Hematopoietic multipotent progenitor cell treated with erythropoietin and hydrocortisone succinate and interleukin-3 and kit ligand, for 8 days (in vitro differentiated cells): ENCODE results near the gene SEC31A.
"Not testable (repeated sequence)": the region's sequence is repeated elsewhere in the genome, so short reads cannot be mapped to it uniquely, and the experiment has no call there.

Experiments used
- DNase-seq: peaks from one replicate; pipeline ENCODE4 v3.0.0-alpha.2; 2015

The SEC31A gene

GRCh38 chr4:82891707-82892466, 934 bp upstream of the SEC31A start:
- DNase-seq = no peak

GRCh38 chr4:82890528-82890900, 439 bp downstream of the SEC31A start:
- DNase-seq = peak; percentile 62

GRCh38 chr4:82889287-82889686, 1.7 kb downstream of the SEC31A start:
- DNase-seq = no peak

GRCh38 chr4:82886147-82886942, 4.6 kb downstream of the SEC31A start:
- no peak for DNase-seq

GRCh38 chr4:82885410-82885809, 5.5 kb downstream of the SEC31A start:
- DNase-seq = no peak

GRCh38 chr4:82868572-82868971, 22.4 kb downstream of the SEC31A start:
- DNase-seq = no peak

GRCh38 chr4:82866706-82867385, 24.1 kb downstream of the SEC31A start:
- no peak for DNase-seq

DNA sequence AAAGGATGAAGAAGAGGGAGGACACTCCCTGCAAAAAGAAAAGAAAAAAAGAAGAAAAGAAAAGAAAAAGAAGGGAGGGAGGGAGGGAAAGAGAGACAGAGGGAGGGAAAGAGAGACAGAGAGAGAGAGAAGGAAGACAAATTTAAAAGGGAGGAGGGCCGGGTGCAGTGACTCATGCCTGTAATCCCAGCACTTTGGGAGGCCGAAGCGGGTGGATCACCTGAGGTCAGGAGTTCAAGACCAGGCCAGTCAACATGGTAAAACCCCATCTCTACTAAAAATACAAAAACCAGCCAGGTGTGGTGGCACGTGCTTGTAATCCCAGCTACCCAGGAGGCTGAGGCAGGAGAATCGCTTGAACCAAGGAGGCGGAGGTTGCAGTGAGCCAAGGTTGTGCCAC, 24.9 kb downstream of the SEC31A start:
- DNase-seq = not testable (repeated sequence)

DNA sequence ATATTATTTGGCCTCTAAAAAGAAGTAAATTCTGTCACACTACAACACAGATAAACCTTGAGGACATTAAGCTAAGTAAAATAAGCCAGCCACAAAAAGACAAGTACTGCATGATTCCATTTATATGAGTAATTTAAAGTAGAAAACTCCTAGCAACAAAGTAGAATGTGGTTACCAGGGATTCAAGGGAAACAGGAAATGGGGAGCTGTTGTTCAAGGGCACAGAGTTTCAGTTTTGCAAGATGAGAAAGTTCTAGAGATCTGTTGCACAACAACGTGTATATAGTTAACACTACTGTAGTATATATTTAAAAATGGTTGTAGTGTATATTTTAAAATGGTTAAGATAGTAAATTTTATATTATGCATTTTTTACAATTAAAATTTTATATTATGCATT, 25.4 kb downstream of the SEC31A start:
- DNase-seq = peak; percentile 14

GRCh38 chr4:82864336-82864979, 26.5 kb downstream of the SEC31A start:
- no peak for DNase-seq

DNA sequence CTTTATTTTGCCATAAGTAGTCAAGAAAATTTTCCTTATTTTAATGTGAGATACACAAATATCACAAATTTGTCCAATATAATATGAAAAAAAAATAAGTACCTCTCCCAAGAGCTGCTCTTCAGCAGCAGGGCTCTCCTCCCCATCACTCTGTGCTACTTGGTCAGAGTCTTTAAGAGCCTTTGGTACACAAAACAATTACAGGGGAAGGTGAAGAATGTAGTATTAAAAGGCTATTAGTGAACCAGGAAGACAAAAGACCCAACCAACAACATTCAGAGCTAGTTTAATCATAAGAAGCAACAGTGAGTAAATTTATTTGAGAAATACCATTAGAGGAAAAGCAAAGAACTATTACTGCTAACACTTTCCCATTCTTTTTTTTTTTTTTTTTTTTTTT, 29.4 kb downstream of the SEC31A start:
- DNase-seq = no peak

GRCh38 chr4:82860487-82860886, 30.5 kb downstream of the SEC31A start:
- not testable (repeated sequence) for DNase-seq

DNA sequence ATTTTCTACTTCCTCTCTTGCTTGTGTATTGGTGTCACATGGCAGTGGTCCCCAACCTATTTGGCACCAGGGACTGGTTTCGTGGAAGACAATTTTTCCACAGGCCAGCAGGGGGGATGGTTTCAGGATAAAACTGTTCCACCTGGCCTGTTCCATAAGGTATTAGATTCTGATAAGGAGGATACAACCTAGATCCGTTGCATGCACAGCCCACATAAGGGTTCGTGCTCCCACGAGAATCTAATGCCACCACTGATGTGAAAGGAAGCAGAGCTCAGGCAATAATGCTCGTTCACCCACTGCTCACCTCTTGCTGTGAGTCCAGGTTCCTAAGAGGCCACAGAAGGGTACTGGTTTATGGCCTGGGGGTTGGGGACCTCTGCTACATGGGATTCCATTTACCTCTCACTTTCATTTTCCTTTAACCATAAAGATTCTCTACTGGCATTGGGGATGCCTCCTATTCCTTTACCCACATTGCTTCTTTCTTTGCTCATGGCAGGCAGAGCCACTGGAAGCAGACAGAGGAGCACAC, 38.1 kb downstream of the SEC31A start:
- no peak for DNase-seq

DNA sequence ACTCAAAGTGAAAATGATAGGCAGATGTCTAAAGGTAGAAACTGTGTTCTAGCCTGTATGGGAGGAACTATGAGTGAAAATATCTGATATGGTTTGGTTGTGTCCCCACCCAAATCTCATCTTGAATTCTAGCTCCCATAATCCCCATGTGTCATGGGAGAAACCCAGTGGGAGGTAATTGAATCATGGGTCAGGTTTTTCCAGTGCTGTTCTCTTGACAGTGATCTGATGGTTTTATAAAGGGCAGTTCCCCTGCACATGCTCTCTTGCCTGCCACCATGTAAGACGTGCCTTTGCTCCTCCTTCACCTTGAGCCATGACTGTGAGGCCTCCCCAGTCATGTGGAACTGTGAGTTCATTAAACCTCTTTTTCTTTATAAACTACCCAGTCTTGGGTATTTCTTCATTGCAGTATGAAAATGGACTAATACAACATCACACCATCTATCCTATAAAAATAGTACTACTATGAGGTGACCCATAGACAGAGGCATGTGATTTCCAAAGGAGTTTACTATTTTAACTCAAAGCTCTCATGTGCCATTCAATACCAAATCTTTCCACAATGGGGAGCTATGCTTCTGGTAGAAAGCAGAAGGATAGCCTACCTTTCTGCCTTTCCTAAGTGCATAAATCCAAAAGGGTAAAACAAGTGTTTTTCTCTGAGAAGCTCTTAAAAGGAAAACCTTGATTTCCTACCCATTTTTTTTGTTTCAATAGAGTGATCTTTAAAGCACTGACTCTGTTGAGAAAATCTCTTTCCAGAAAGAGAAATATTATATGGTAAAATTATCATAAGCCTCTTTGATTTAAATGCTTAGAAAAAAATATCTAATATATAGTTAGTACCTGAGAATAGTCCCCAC, 38.8 kb downstream of the SEC31A start:
- peak; percentile 66 for DNase-seq

DNA sequence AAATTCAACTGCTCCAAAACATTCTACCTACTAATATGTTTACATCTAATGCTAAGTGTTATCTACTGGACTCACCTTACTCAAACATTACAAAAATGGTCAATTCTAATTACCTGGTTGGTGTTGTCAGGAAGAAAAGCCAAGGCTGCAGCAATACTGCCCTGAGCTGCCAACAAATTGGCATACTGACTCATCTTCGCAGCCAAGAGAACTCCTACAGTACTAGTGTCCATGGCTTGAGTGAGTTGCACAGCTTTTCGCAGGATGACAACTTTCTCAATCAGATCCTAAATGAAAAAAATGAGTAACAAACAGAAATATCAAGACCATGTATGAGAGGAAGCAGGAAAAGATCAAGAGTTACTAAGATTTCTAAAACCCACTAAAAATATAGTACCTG, 39.6 kb downstream of the SEC31A start:
- no peak for DNase-seq

DNA sequence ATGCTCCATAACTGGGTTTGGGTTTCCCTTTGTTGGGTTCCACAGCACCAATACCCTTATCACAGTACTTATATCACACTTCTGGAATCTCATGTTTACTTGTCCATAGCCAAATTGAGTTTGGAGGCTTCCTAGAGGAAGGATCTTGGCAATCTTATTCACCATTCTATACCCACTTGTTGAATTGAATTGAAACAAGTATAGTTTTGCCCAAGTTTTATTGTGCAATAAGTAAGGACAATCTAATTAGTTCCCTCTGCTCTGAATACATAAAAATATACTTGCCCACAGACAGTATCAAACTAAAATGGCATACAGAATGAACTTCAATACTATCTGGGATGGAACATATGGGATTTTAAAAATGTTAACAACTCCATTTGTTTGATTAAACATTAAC, 40.3 kb downstream of the SEC31A start:
- DNase-seq = no peak

DNA sequence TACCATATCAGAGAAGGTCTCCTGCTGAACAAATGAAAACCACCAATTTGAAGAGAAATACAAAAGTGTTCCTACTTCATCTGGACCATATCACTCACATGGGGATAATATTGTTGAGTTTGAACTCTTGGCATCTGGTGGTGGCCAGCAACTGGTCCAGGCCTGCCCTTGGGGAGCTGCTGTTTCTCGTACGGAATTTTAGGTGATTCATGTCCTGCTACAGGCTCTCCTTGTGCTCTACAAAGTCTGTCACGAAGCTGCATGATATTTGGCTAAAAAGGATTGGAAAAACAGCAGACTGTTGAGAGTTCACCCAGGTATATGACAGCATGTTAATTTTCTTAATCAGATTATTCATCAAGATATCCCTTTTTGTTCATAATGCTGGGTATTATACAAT, 42.2 kb downstream of the SEC31A start:
- DNase-seq = no peak

GRCh38 chr4:82842593-82842992, 48.4 kb downstream of the SEC31A start:
- peak; percentile 23 for DNase-seq

DNA sequence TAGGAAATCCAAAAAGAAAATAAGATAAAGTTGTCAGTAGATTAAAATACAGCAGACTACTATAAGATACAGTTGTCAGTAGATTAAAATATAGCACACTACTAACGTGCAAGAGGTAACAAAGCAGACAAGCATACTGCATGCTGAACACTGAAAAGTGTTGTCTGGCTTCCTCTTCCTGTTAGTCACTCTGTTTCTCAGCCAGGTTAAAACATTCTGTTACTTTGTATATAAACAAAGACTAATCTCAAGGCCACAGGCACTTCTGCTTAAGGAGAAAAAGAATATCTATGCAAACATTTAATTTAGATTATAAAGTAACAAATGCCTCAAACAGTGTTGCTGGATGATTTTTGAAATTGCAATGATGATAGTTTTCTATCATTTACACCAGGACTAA, 51.3 kb downstream of the SEC31A start:
- DNase-seq = peak; percentile 12

DNA sequence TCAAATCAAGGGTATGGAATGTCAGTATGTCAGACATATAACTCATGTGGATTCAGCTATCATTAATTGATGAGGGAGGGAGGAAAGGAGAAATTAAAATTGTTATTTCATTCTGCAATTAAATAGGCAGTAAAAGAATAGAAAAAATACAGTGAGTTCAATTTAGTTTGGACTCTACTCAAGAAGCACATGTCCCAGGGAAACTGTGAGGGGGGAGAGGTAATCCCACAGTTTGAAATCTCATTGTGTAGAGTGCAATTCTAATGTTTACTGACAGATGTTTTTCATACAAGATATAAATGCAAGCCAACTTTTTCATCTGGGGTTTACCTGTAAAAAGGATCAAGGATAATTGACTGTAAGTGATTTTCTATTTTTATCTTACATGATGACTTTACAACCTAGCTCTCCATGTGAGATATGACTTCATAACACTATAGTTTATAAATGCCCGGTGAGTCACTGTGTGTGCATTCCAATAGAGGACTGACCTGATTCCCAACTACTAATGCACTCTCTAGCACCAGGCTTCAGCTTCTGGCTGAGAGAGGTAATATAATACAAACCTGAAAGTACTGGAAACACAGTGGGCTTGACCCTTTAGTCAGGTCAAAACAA, 57.1 kb downstream of the SEC31A start:
- DNase-seq = no peak

DNA sequence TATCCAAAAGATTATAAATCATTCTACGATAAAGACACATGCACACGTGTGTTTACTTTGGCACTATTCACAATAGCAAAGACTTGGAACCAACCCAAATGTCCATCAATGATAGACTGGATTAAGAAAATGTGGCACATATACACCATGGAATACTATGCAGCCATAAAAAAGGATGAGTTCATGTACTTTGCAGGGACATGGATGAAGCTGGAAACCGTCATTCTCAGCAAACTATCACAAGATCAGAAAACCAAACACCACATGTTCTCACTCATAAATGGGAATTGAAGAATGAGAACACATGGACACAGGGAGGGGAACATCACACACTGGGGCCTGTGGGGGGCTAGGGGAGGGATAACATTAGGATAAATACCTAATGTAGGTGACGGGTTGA, 57.9 kb downstream of the SEC31A start:
- DNase-seq = not testable (repeated sequence)

DNA sequence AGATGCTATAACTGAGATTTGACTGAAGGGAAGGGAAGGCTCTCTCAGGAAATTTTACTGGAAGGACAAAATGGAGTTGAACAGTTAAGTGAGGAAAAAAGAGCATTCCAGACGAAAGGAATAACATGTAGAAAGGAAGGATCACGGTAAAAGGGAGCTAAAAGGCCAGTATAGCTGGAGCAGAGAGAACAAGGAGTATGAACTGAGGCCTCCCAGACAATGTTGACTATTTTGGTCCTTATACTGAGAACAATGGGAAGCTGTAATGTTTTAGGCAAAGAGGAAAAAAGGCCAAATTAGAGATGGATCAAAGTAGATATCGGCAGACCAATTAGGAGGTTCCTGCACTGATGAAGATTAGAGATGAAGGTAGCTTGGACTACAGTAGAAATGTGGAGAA, 65.5 kb downstream of the SEC31A start:
- DNase-seq = no peak
